ENCODE measurements around the gene RHOG. TPM values are rescaled to one million over a fixed set of nuclear protein-coding genes. Genes with fewer than 3 reads are reported as not detected.

Gene RHOG
- total and polyA plus RNA-seq, 9 of the 15 experiments (the other 6 are each of a cell fraction or from before 2014, with no cell fraction given) = 22.6 to 162 (median 80.3) TPM

- TF ChIP-seq PKNOX1 (IDR thresholded peaks at IDR 0.05) (peak; percentile 79), TAL1 (IDR thresholded peaks at IDR 0.05) (peak; percentile 83), TRIM24 (IDR thresholded peaks at IDR 0.05) (peak; percentile 4 to 72; a peak in 2 of 4 replicates), FIP1L1 (IDR thresholded peaks at IDR 0.05; ENCODE audit: low read depth, low read length, poor library complexity, severe bottlenecking) (no peak), DDX20 (tag; IDR thresholded peaks at IDR 0.05; ENCODE audit: low read depth) (no peak), CREM (IDR thresholded peaks at IDR 0.05; ENCODE audit: low read depth) (no peak; the same call in 1 of the 2 replicates), MBD2 (IDR thresholded peaks at IDR 0.05; ENCODE audit: borderline replicate concordance, low read depth) (peak; percentile 34; the same call in 1 of the 2 replicates), ZNF79 (CRISPR knock-in tag; IDR thresholded peaks at IDR 0.05; ENCODE audit: low read depth) (no peak), L3MBTL2 (IDR thresholded peaks at IDR 0.05) (peak; percentile 49), PRMT5 (CRISPR knock-in tag; IDR thresholded peaks at IDR 0.05) (no peak), CREB5 (CRISPR knock-in tag; IDR thresholded peaks at IDR 0.05) (no peak), ZNF24 (IDR thresholded peaks at IDR 0.05) (0 out of 2 replicates have a peak, but pooled peaks have one; percentile 12), RBM39 (optimal IDR thresholded peaks at IDR 0.05; ENCODE audit: low read depth, low read length) (no peak), PML (IDR thresholded peaks at IDR 0.05; ENCODE audit: low read length) (peak; percentile 68; the same call in 1 of the 2 replicates), DMBX1 (CRISPR knock-in tag; IDR thresholded peaks at IDR 0.05; ENCODE audit: borderline replicate concordance) (0 out of 2 replicates have a peak, but pooled peaks have one; percentile 18), SMAD4 (CRISPR knock-in tag; conservative IDR thresholded peaks at IDR 0.05) (peak; percentile 94), HDAC1 (IDR thresholded peaks at IDR 0.05) (peak in 1 of 2 experiments; percentile 77; a peak in 2 of 4 replicates), AFF4 (CRISPR knock-in tag; IDR thresholded peaks at IDR 0.05) (no peak), NCOR1 (IDR thresholded peaks at IDR 0.05) (peak; percentile 91), MEIS2 (IDR thresholded peaks at IDR 0.05; ENCODE audit: partially characterized antibody) (peak; percentile 79), CCNT2 (IDR thresholded peaks at IDR 0.05; ENCODE audit: borderline replicate concordance, extremely low read depth, insufficient read length, low read depth, low read length) (peak; percentile 37)
Observed at GRCh38 chr11:3867209-3868091, 26.7 kb upstream of the RHOG start (continued).

Measured in K562 (cell line).